HEK293 (cell line): ENCODE results near the gene MUC5B.

Experiments used
- BCL11A ChIP-seq: fragments of 450-650 bp; formaldehyde crosslinking; IDR thresholded peaks from 2 replicates; pipeline ENCODE4 v1.5.1; 2016; ENCODE audit warnings: low read depth, missing biosample characterization, missing genetic modification characterization
- BCL11B ChIP-seq: fragments of 450-650 bp; formaldehyde crosslinking; IDR thresholded peaks from 2 replicates; pipeline ENCODE4 v1.5.1; 2016; ENCODE audit warnings: low read depth, missing biosample characterization, missing genetic modification characterization
- GLIS1 ChIP-seq: fragments of 450-650 bp; formaldehyde crosslinking; IDR thresholded peaks from 2 replicates; pipeline ENCODE4 v1.5.1; 2016; ENCODE audit warnings: missing biosample characterization, missing genetic modification characterization
- KLF16 ChIP-seq: fragments of 450-650 bp; formaldehyde crosslinking; IDR thresholded peaks from 2 replicates; pipeline ENCODE4 v1.5.1; 2017; ENCODE audit warnings: missing biosample characterization, missing genetic modification characterization
- KLF7 ChIP-seq: fragments of 450-650 bp; formaldehyde crosslinking; IDR thresholded peaks from 2 replicates; pipeline ENCODE4 v1.5.1; 2016; ENCODE audit warnings: missing biosample characterization, missing genetic modification characterization, borderline replicate concordance
- OVOL3 ChIP-seq: fragments of 450-650 bp; formaldehyde crosslinking; IDR thresholded peaks from 2 replicates; pipeline ENCODE4 v1.5.1; 2016; ENCODE audit warnings: missing biosample characterization, missing genetic modification characterization
- YY1 ChIP-seq: fragments of 450-650 bp; formaldehyde crosslinking; IDR thresholded peaks from 2 replicates; pipeline ENCODE4 v1.5.1; 2018; ENCODE audit warnings: missing biosample characterization, missing genetic modification characterization
- ZBTB48 ChIP-seq: fragments of 450-650 bp; formaldehyde crosslinking; IDR thresholded peaks from 2 replicates; pipeline ENCODE4 v1.5.1; 2016; ENCODE audit warnings: missing biosample characterization, missing genetic modification characterization
- ZBTB6 ChIP-seq: fragments of 450-650 bp; formaldehyde crosslinking; IDR thresholded peaks from 2 replicates; pipeline ENCODE4 v1.5.1; 2017; ENCODE audit warnings: missing biosample characterization, missing genetic modification characterization
- ZBTB8A ChIP-seq: fragments of 450-650 bp; formaldehyde crosslinking; IDR thresholded peaks from 2 replicates; pipeline ENCODE4 v1.5.1; 2016; ENCODE audit warnings: missing biosample characterization, missing genetic modification characterization
- ZNF132 ChIP-seq: fragments of 450-650 bp; formaldehyde crosslinking; IDR thresholded peaks from 2 replicates; pipeline ENCODE4 v1.5.1; 2017; ENCODE audit warnings: missing biosample characterization, missing genetic modification characterization, borderline replicate concordance
- ZNF157 ChIP-seq: fragments of 450-650 bp; formaldehyde crosslinking; IDR thresholded peaks from 2 replicates; pipeline ENCODE4 v1.5.1; 2016; ENCODE audit warnings: missing biosample characterization, missing genetic modification characterization
- ZNF175 ChIP-seq: fragments of 450-650 bp; formaldehyde crosslinking; IDR thresholded peaks from 2 replicates; pipeline ENCODE4 v1.5.1; 2016; ENCODE audit warnings: missing biosample characterization, missing genetic modification characterization
- ZNF184 ChIP-seq: fragments of 450-650 bp; IDR thresholded peaks from 2 replicates; pipeline ENCODE4 v1.5.1; 2018; ENCODE audit warnings: missing biosample characterization, mild to moderate bottlenecking, missing genetic modification characterization
- ZNF211 ChIP-seq: fragments of 450-650 bp; formaldehyde crosslinking; IDR thresholded peaks from 2 replicates; pipeline ENCODE4 v1.5.1; 2016; ENCODE audit warnings: low read depth, missing biosample characterization, missing genetic modification characterization
- ZNF274 ChIP-seq, 2 experiments: fragments of 200-500 bp in 1 of 2; fragments of 450-650 bp in 1 of 2; sonication (Bioruptor generic) in 1 of 2; formaldehyde crosslinking in 1 of 2; IDR thresholded peaks; 2 replicates each; pipeline versions ENCODE4 v1.5.1 to v1.6.1; 2014 to 2016; ENCODE audit warnings: borderline replicate concordance in 1 of 2, inconsistent platforms in 1 of 2, low read length in 1 of 2, missing biosample characterization in 1 of 2, missing genetic modification characterization in 1 of 2
- ZNF311 ChIP-seq: fragments of 450-650 bp; formaldehyde crosslinking; IDR thresholded peaks from 2 replicates; pipeline ENCODE4 v1.5.1; 2017; ENCODE audit warnings: missing biosample characterization, missing genetic modification characterization, borderline replicate concordance
- ZNF394 ChIP-seq: fragments of 450-650 bp; formaldehyde crosslinking; IDR thresholded peaks from 2 replicates; pipeline ENCODE4 v1.5.1; 2016; ENCODE audit warnings: missing biosample characterization, missing genetic modification characterization, mild to moderate bottlenecking, moderate library complexity, borderline replicate concordance
- ZNF404 ChIP-seq: fragments of 450-650 bp; formaldehyde crosslinking; IDR thresholded peaks from 2 replicates; pipeline ENCODE4 v1.5.1; 2017; ENCODE audit warnings: missing biosample characterization, missing genetic modification characterization
- ZNF416 ChIP-seq: fragments of 450-650 bp; formaldehyde crosslinking; IDR thresholded peaks from 2 replicates; pipeline ENCODE4 v1.5.1; 2016; ENCODE audit warnings: missing biosample characterization, missing genetic modification characterization
- ZNF513 ChIP-seq: fragments of 450-650 bp; IDR thresholded peaks from 2 replicates; pipeline ENCODE4 v1.5.1; 2018; ENCODE audit warnings: missing biosample characterization, missing genetic modification characterization
- ZNF514 ChIP-seq: fragments of 450-650 bp; formaldehyde crosslinking; IDR thresholded peaks from 2 replicates; pipeline ENCODE4 v1.5.1; 2016; ENCODE audit warnings: missing biosample characterization, missing genetic modification characterization
- ZNF626 ChIP-seq: fragments of 450-650 bp; sonication (Bioruptor Pico); formaldehyde crosslinking; IDR thresholded peaks from 2 replicates; pipeline ENCODE4 v1.5.1; 2018; ENCODE audit warnings: missing biosample characterization, missing genetic modification characterization, inconsistent platforms
- ZNF670 ChIP-seq: fragments of 450-650 bp; formaldehyde crosslinking; IDR thresholded peaks from 2 replicates; pipeline ENCODE4 v1.5.1; 2016; ENCODE audit warnings: missing biosample characterization, missing genetic modification characterization, low read depth
- ZNF776 ChIP-seq: fragments of 450-650 bp; formaldehyde crosslinking; IDR thresholded peaks from 2 replicates; pipeline ENCODE4 v1.5.0; 2017; ENCODE audit warnings: missing biosample characterization, missing genetic modification characterization, borderline replicate concordance
- ZNF837 ChIP-seq: fragments of 450-650 bp; formaldehyde crosslinking; IDR thresholded peaks from 2 replicates; pipeline ENCODE4 v1.5.1; 2016; ENCODE audit warnings: missing biosample characterization, missing genetic modification characterization
- ZSCAN16 ChIP-seq: fragments of 450-650 bp; formaldehyde crosslinking; IDR thresholded peaks from 2 replicates; pipeline ENCODE4 v1.5.1; 2016; ENCODE audit warnings: missing biosample characterization, missing genetic modification characterization
- ZSCAN18 ChIP-seq: fragments of 450-650 bp; formaldehyde crosslinking; IDR thresholded peaks from 2 replicates; pipeline ENCODE4 v1.5.1; 2016; ENCODE audit warnings: missing biosample characterization, missing genetic modification characterization
- ZXDB ChIP-seq: fragments of 450-650 bp; formaldehyde crosslinking; IDR thresholded peaks from 2 replicates; pipeline ENCODE4 v1.5.1; 2016; ENCODE audit warnings: missing biosample characterization, missing genetic modification characterization
- TF ChIP-seq, protein P1 (sequence below): fragments of 450-650 bp; formaldehyde crosslinking; IDR thresholded peaks from 2 replicates; pipeline ENCODE4 v1.5.1; 2016; ENCODE audit warnings: missing biosample characterization, missing genetic modification characterization
- TF ChIP-seq, protein P2 (sequence below): fragments of 450-650 bp; formaldehyde crosslinking; IDR thresholded peaks from 2 replicates; pipeline ENCODE4 v1.5.1; 2016; ENCODE audit warnings: missing biosample characterization, missing genetic modification characterization
- TF ChIP-seq, protein P3 (sequence below): fragments of 450-650 bp; formaldehyde crosslinking; IDR thresholded peaks from 2 replicates; pipeline ENCODE4 v1.5.1; 2017; ENCODE audit warnings: missing biosample characterization, missing genetic modification characterization

The MUC5B gene

DNA sequence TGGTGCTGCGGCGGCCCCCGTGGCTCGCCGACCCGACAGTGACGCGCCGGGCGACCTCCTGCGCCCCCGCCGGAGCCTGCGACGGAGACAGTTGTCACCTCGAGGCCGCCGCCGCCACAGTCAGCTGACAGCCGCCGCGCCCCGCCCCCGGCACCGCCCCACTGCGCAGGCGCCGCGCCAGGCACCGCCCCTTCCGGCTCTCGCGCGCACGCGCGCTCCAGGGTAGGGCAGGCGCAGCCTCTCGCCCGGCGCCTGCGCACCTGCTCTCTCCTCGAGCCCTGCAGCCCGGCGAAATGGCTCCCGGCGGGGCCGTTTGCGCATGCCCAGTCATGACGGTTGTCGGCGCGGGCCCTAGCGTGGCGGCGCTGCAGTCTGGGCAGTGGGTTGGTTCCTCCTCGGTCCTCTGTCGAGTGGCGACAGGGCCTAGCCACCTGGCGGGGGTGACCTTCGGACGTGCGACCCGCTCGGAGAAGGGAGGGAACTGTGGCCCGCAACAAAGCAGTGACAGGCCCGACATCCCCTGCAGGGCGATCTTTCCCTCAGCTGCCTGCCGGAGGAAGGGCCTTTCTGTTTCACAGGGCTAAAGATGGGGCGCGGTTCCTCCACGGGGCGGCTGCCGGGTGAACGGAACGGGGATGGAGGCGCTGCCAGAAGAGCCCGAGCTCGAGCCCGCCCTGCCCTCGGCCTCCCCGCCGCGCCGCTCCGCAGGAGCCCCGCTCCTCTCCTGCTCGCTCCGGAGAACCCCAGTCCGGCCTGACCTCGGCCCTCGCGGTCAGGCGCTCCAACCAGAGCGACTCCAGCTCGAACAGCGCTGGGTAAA is 86.8 kb downstream of the MUC5B start, which contains the start of gene TOLLIP (continued):
- TF ChIP-seq, protein P1, sequence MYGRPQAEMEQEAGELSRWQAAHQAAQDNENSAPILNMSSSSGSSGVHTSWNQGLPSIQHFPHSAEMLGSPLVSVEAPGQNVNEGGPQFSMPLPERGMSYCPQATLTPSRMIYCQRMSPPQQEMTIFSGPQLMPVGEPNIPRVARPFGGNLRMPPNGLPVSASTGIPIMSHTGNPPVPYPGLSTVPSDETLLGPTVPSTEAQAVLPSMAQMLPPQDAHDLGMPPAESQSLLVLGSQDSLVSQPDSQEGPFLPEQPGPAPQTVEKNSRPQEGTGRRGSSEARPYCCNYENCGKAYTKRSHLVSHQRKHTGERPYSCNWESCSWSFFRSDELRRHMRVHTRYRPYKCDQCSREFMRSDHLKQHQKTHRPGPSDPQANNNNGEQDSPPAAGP (tag by site-specific recombination): 0 out of 2 replicates have a peak, but pooled peaks have one; percentile 45
- TF ChIP-seq, protein P2, sequence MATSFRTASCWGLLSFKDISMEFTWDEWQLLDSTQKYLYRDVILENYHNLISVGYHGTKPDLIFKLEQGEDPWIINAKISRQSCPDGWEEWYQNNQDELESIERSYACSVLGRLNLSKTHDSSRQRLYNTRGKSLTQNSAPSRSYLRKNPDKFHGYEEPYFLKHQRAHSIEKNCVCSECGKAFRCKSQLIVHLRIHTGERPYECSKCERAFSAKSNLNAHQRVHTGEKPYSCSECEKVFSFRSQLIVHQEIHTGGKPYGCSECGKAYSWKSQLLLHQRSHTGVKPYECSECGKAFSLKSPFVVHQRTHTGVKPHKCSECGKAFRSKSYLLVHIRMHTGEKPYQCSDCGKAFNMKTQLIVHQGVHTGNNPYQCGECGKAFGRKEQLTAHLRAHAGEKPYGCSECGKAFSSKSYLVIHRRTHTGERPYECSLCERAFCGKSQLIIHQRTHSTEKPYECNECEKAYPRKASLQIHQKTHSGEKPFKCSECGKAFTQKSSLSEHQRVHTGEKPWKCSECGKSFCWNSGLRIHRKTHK: no peak
- TF ChIP-seq ZNF311 (tag by site-specific recombination) (no peak), ZBTB6 (tag by site-specific recombination) (no peak; the same call in 1 of the 2 replicates), KLF7 (tag by site-specific recombination) (no peak; the same call in 1 of the 2 replicates), ZNF184 (tag by site-specific recombination) (no peak), ZNF416 (tag by site-specific recombination) (no peak), ZNF274 (IDR thresholded peaks at IDR 0.05; ENCODE audit: low read length) (no peak), ZNF274 (tag by site-specific recombination; IDR thresholded peaks at IDR 0.05; ENCODE audit: borderline replicate concordance) (no peak), ZNF837 (tag by site-specific recombination) (no peak), ZNF157 (tag by site-specific recombination) (no peak), ZNF513 (tag by site-specific recombination) (no peak), ZNF776 (tag by site-specific recombination) (no peak), ZSCAN18 (no peak), ZNF404 (tag by site-specific recombination) (no peak), OVOL3 (tag by site-specific recombination) (no peak), ZBTB8A (peak; percentile 65), ZBTB48 (tag by site-specific recombination) (no peak), ZNF394 (tag by site-specific recombination) (no peak), ZXDB (tag by site-specific recombination) (peak; percentile 73; the same call in 1 of the 2 replicates), GLIS1 (tag by site-specific recombination) (peak; percentile 28; the same call in 1 of the 2 replicates), ZSCAN16 (no peak), BCL11B (no peak), ZNF132 (tag by site-specific recombination) (no peak), ZNF514 (tag by site-specific recombination) (no peak), YY1 (peak; percentile 61; the same call in 1 of the 2 replicates), ZNF670 (tag by site-specific recombination) (no peak), ZNF626 (tag by site-specific recombination) (no peak), BCL11A (tag by site-specific recombination) (no peak), KLF16 (tag by site-specific recombination) (no peak), ZNF175 (tag by site-specific recombination) (no peak), ZNF211 (tag by site-specific recombination) (no peak)
- TF ChIP-seq, protein P3, sequence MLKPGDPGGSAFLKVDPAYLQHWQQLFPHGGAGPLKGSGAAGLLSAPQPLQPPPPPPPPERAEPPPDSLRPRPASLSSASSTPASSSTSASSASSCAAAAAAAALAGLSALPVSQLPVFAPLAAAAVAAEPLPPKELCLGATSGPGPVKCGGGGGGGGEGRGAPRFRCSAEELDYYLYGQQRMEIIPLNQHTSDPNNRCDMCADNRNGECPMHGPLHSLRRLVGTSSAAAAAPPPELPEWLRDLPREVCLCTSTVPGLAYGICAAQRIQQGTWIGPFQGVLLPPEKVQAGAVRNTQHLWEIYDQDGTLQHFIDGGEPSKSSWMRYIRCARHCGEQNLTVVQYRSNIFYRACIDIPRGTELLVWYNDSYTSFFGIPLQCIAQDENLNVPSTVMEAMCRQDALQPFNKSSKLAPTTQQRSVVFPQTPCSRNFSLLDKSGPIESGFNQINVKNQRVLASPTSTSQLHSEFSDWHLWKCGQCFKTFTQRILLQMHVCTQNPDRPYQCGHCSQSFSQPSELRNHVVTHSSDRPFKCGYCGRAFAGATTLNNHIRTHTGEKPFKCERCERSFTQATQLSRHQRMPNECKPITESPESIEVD (tag by site-specific recombination): no peak
